ENCODE data around the gene SLC6A6.

SLC6A6 gene

GRCh38 chr3:14440531-14441239 lies 38.3 kb downstream of the SLC6A6 start:
- Histone ChIP-seq H3K79me2 (ENCODE audit: low read length) (peaks cover 13% of the 10 kb centered on the region), H3K27ac (ENCODE audit: low read length) (no peak overlapping the region), H4K20me1 (ENCODE audit: insufficient read depth, low read length) (no peaks in the 10 kb centered on the region; the same call in 1 of the 2 replicates), H3F3A (ENCODE audit: insufficient read depth, low read length) (peaks cover 5% of the 10 kb centered on the region; the same call in 1 of the 2 replicates), H3K9me3 (replicated peaks; ENCODE audit: insufficient read depth, low read length) (no peaks in the 10 kb centered on the region), H3K27me3 (replicated peaks; ENCODE audit: insufficient read depth, low read length) (no peaks in the 10 kb centered on the region), H2AFZ (ENCODE audit: low read length) (no peak overlapping the region), H3K36me3 (replicated peaks; ENCODE audit: insufficient read depth, low read length) (no peaks in the 10 kb centered on the region), H3K9me2 (replicated peaks; ENCODE audit: insufficient read depth, low read length) (no peaks in the 10 kb centered on the region), H3K4me3 (ENCODE audit: low read length) (no peak overlapping the region), H3K4me2 (ENCODE audit: low read depth, low read length) (no peak overlapping the region), H3K4me1 (ENCODE audit: low read length) (peaks cover 10% of the 10 kb centered on the region), H3K9ac (ENCODE audit: low read length) (no peak overlapping the region)
- no peak for DNase-seq
- TF ChIP-seq EZH2 (optimal IDR thresholded peaks at IDR 0.05; ENCODE audit: low read depth, low read length), result no peak
- no peak for TF ChIP-seq CTCF (IDR thresholded peaks at IDR 0.05; ENCODE audit: low read length)
- no peak for TF ChIP-seq EZH2phosphoT487 (IDR thresholded peaks at IDR 0.05; ENCODE audit: low read length)

- no peak overlapping the region for H3K27ac ChIP-seq (ENCODE audit: low read length)
Measured at GRCh38 chr3:14441240-14441919, 39.0 kb downstream of the SLC6A6 start.

GRCh38 chr3:14441920-14442300 lies 39.5 kb downstream of the SLC6A6 start:
- H3K4me3 ChIP-seq (ENCODE audit: low read length), result no peak overlapping the region
- no peaks in the 10 kb centered on the region for H3K9me3 ChIP-seq (replicated peaks; ENCODE audit: insufficient read depth, low read length)
- H3K27ac ChIP-seq (ENCODE audit: low read length), result no peak overlapping the region
- H3K4me1 ChIP-seq (ENCODE audit: low read length), result no peaks in the 10 kb centered on the region
- H4K20me1 ChIP-seq (ENCODE audit: insufficient read depth, low read length), result no peaks in the 10 kb centered on the region
- no peak overlapping the region for H3K9ac ChIP-seq (ENCODE audit: low read length)
- TF ChIP-seq EZH2phosphoT487 (IDR thresholded peaks at IDR 0.05; ENCODE audit: low read length) (no peak), CTCF (IDR thresholded peaks at IDR 0.05; ENCODE audit: low read length) (no peak), EZH2 (optimal IDR thresholded peaks at IDR 0.05; ENCODE audit: low read depth, low read length) (no peak)
- H3K79me2 ChIP-seq (ENCODE audit: low read length), result peaks cover 5% of the 10 kb centered on the region
- H3F3A ChIP-seq (ENCODE audit: insufficient read depth, low read length), result no peaks in the 10 kb centered on the region
- no peak overlapping the region for H2AFZ ChIP-seq (ENCODE audit: low read length)
- no peaks in the 10 kb centered on the region for H3K36me3 ChIP-seq (replicated peaks; ENCODE audit: insufficient read depth, low read length)
- H3K27me3 ChIP-seq (replicated peaks; ENCODE audit: insufficient read depth, low read length), result no peaks in the 10 kb centered on the region
- no peaks in the 10 kb centered on the region for H3K9me2 ChIP-seq (replicated peaks; ENCODE audit: insufficient read depth, low read length)
- no peak overlapping the region for H3K4me2 ChIP-seq (ENCODE audit: low read depth, low read length)
- DNase-seq, result no peak

More at GRCh38 chr3:14441240-14441919, 39.0 kb downstream of the SLC6A6 start:
- H2AFZ ChIP-seq (ENCODE audit: low read length), result no peak overlapping the region
- TF ChIP-seq EZH2phosphoT487 (IDR thresholded peaks at IDR 0.05; ENCODE audit: low read length) (no peak), CTCF (IDR thresholded peaks at IDR 0.05; ENCODE audit: low read length) (no peak), EZH2 (optimal IDR thresholded peaks at IDR 0.05; ENCODE audit: low read depth, low read length) (no peak)
- no peaks in the 10 kb centered on the region for H3K36me3 ChIP-seq (replicated peaks; ENCODE audit: insufficient read depth, low read length)
- H3K9ac ChIP-seq (ENCODE audit: low read length), result no peak overlapping the region
- no peaks in the 10 kb centered on the region for H3K27me3 ChIP-seq (replicated peaks; ENCODE audit: insufficient read depth, low read length)
- no peak overlapping the region for H3K4me2 ChIP-seq (ENCODE audit: low read depth, low read length)
- no peak overlapping the region for H3K4me3 ChIP-seq (ENCODE audit: low read length)
- no peaks in the 10 kb centered on the region for H3K9me2 ChIP-seq (replicated peaks; ENCODE audit: insufficient read depth, low read length)
- peaks cover 3% of the 10 kb centered on the region for H3K4me1 ChIP-seq (ENCODE audit: low read length)
- no peaks in the 10 kb centered on the region for H4K20me1 ChIP-seq (ENCODE audit: insufficient read depth, low read length)
- peaks cover 10% of the 10 kb centered on the region for H3K79me2 ChIP-seq (ENCODE audit: low read length)
- DNase-seq, result no peak
- H3K9me3 ChIP-seq (replicated peaks; ENCODE audit: insufficient read depth, low read length), result no peaks in the 10 kb centered on the region
- H3F3A ChIP-seq (ENCODE audit: insufficient read depth, low read length), result no peaks in the 10 kb centered on the region
